Mesenchymal stem cell (in vitro differentiated cells and primary cell): ENCODE measurements around the gene KITLG.
A peak's percentile ranks its signal among the peaks of the same experiment; 100 is the strongest.

Source experiments
- DNase-seq: peaks from one replicate; pipeline ENCODE4 v3.0.0-alpha.2; 2013
- H2AFZ ChIP-seq: one replicate; pipeline ENCODE4 v1.6.1; 2013; ENCODE audit warnings: low read depth, mild to moderate bottlenecking, control low read depth, inconsistent platforms, low read length, moderate library complexity
- H2AK5ac ChIP-seq: 2 replicates; pipeline ENCODE4 v1.6.1; 2013; ENCODE audit warnings: low read length, moderate library complexity, mild to moderate bottlenecking, inconsistent platforms; ENCODE audit not compliant: severe bottlenecking
- H2BK120ac ChIP-seq: one replicate; pipeline ENCODE4 v1.6.1; 2013; ENCODE audit warnings: low read depth, mild to moderate bottlenecking, inconsistent platforms, low read length, moderate library complexity
- H2BK12ac ChIP-seq, 2 experiments: one replicate each; pipeline ENCODE4 v1.6.1; 2013; ENCODE audit warnings: inconsistent platforms in 2 of 2, low read length in 2 of 2, mild to moderate bottlenecking in 2 of 2, moderate library complexity in 2 of 2, control low read depth in 1 of 2
- H2BK15ac ChIP-seq: one replicate; pipeline ENCODE4 v1.6.1; 2013; ENCODE audit warnings: mild to moderate bottlenecking, low read depth, inconsistent platforms; ENCODE audit not compliant: poor library complexity, severe bottlenecking
- H2BK5ac ChIP-seq: 2 replicates; pipeline ENCODE4 v1.6.1; 2013; ENCODE audit warnings: low read depth, mild to moderate bottlenecking, low read length, control low read depth, inconsistent platforms; ENCODE audit not compliant: poor library complexity, severe bottlenecking
- H3K14ac ChIP-seq, 2 experiments: one replicate each; pipeline ENCODE4 v1.6.1; 2013; ENCODE audit warnings: inconsistent platforms in 2 of 2, low read length in 2 of 2, control low read depth in 1 of 2, mild to moderate bottlenecking in 1 of 2, moderate library complexity in 1 of 2
- H3K18ac ChIP-seq, 2 experiments: one replicate each; pipeline ENCODE4 v1.6.1; 2013; ENCODE audit warnings: inconsistent platforms in 2 of 2, low read length in 2 of 2, control low read depth in 1 of 2, low read depth in 1 of 2, mild to moderate bottlenecking in 1 of 2
- H3K23ac ChIP-seq, 2 experiments: one replicate each; pipeline ENCODE4 v1.6.1; 2013; ENCODE audit warnings: inconsistent platforms in 2 of 2, low read length in 2 of 2, mild to moderate bottlenecking in 2 of 2, moderate library complexity in 2 of 2, control low read depth in 1 of 2
- H3K27ac ChIP-seq: 2 replicates; pipeline ENCODE4 v1.5.1; 2013; ENCODE audit warnings: mild to moderate bottlenecking, moderate library complexity, low read length, control low read depth, inconsistent platforms; ENCODE audit not compliant: poor library complexity, severe bottlenecking
- H3K27me3 ChIP-seq, 2 experiments: 2 replicates each; pipeline versions ENCODE4 v1.6.1 to v1.7.0; 2013; ENCODE audit warnings: low read length in 2 of 2, mild to moderate bottlenecking in 2 of 2, moderate library complexity in 2 of 2, control low read depth in 1 of 2, inconsistent platforms in 1 of 2; ENCODE audit not compliant: control insufficient read depth in 1 of 2, insufficient read depth in 1 of 2
- H3K36me3 ChIP-seq, 2 experiments: 2 replicates each; pipeline versions ENCODE4 v1.6.1 to v1.7.0; 2013; ENCODE audit warnings: low read length in 2 of 2, control low read depth in 1 of 2, inconsistent platforms in 1 of 2, low read depth in 1 of 2, mild to moderate bottlenecking in 1 of 2; ENCODE audit not compliant: insufficient read depth in 2 of 2, control insufficient read depth in 1 of 2
- H3K4ac ChIP-seq, 2 experiments: one replicate each; pipeline ENCODE4 v1.6.1; 2013; ENCODE audit warnings: inconsistent platforms in 2 of 2, low read length in 2 of 2, mild to moderate bottlenecking in 2 of 2, moderate library complexity in 2 of 2, control low read depth in 1 of 2, low read depth in 1 of 2
- H3K4me1 ChIP-seq: 2 replicates; pipeline ENCODE4 v1.6.1; 2013; ENCODE audit warnings: low read depth, low read length, control low read depth; ENCODE audit not compliant: control insufficient read depth, insufficient read depth
- H3K4me2 ChIP-seq: 2 replicates; pipeline ENCODE4 v1.6.1; 2013; ENCODE audit warnings: low read length, mild to moderate bottlenecking, inconsistent platforms; ENCODE audit not compliant: poor library complexity, severe bottlenecking
- H3K4me3 ChIP-seq, 2 experiments: 2 replicates each; pipeline versions ENCODE4 v1.5.1 to v1.7.0; 2013; ENCODE audit warnings: low read length in 2 of 2, mild to moderate bottlenecking in 2 of 2, control low read depth in 1 of 2, low read depth in 1 of 2; ENCODE audit not compliant: insufficient read depth in 1 of 2
- H3K79me1 ChIP-seq: replicated peaks from 2 replicates; pipeline ENCODE4 v1.6.1; 2013; ENCODE audit warnings: mild to moderate bottlenecking, control low read depth, low read length, inconsistent platforms; ENCODE audit not compliant: poor library complexity, severe bottlenecking
- H3K9ac ChIP-seq: 2 replicates; pipeline ENCODE4 v1.7.0; 2013; ENCODE audit warnings: mild to moderate bottlenecking, low read length, moderate library complexity
- H3K9me3 ChIP-seq: 2 replicates; pipeline ENCODE4 v1.7.0; 2013; ENCODE audit warnings: mild to moderate bottlenecking, low read length; ENCODE audit not compliant: control insufficient read depth
- H4K8ac ChIP-seq: one replicate; pipeline ENCODE4 v1.6.1; 2013; ENCODE audit warnings: inconsistent platforms, mild to moderate bottlenecking, low read length, moderate library complexity
- H4K91ac ChIP-seq: one replicate; pipeline ENCODE4 v1.6.1; 2013; ENCODE audit warnings: mild to moderate bottlenecking, low read length, inconsistent platforms
- WGBS: methylation state at CpG from one replicate; pipeline ENCODE4 v1.1.7; 2013; ENCODE audit warnings: mixed read lengths; 5-methylcytosine and 5-hydroxymethylcytosine counted together

KITLG gene

DNA sequence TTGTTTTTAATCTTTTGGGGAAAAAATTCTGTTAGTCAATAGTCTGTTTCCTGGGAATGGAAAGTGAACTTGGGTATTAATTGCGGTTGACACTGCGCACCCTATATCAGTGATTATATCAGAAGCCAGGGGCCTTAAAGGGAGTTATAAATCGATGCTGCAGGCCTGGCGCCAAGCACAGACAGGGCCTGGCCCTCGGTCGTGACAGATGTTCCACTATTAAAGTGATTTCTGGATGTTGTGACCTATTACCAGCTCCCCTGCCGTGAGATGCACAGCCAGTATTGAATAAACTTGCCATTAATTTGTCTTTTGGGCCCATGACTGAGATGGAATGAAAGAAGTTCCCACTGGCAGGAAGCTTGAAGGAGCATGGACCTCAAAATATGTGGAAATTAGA is 45.1 kb upstream of the KITLG start:
- Histone ChIP-seq H3K27ac (no peak overlapping the region), H2BK12ac (no peak overlapping the region), H3K9me3 (no peaks in the 10 kb centered on the region), H3K27me3 (no peaks in the 10 kb centered on the region), H3K4me1 (no peaks in the 10 kb centered on the region), H3K9ac (peak overlapping the region; percentile 48), H2AFZ (no peak overlapping the region), H4K91ac (no peak overlapping the region), H2BK120ac (no peak overlapping the region), H3K36me3 (no peaks in the 10 kb centered on the region), H3K14ac (no peak overlapping the region), H3K4me3 (no peak overlapping the region), H2BK5ac (no peak overlapping the region), H3K18ac (no peak overlapping the region), H2BK15ac (no peak overlapping the region), H3K23ac (no peak overlapping the region), H3K4me2 (no peak overlapping the region), H3K4ac (no peak overlapping the region), H3K79me1 (no peaks in the 10 kb centered on the region), H2AK5ac (no peak overlapping the region), H4K8ac (no peak overlapping the region)
- 84% methylated on average over 7 of the region's 7 CpGs for WGBS
- DNase-seq = no peak

DNA sequence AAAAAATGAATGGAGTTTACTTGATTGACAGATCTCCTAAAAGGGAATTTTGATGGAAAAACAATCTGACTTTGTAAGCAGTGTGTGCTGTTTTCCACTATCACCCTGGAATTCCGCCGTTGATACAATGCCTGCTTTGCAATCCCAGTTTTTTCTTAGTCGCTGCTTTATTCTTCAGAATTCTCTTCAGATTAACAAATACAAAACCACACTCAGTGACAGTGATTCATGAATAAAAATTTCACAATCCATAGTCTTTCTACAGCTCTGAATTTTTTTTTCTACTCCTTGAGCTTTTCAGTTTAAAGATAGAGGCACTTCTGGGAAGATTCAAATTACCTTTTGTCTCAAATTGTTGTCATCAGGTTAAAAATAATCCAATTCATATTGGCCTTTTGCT is 44.6 kb upstream of the KITLG start:
- no peak overlapping the region for H2BK5ac ChIP-seq
- no peak overlapping the region for H4K91ac ChIP-seq
- no peaks in the 10 kb centered on the region for H3K27me3 ChIP-seq
- H3K18ac ChIP-seq = no peak overlapping the region
- no peaks in the 10 kb centered on the region for H3K36me3 ChIP-seq
- H3K4me1 ChIP-seq = no peaks in the 10 kb centered on the region
- H3K4me3 ChIP-seq = no peak overlapping the region
- no peak overlapping the region for H2BK12ac ChIP-seq
- 91% methylated on average over 3 of the region's 3 CpGs for WGBS
- H3K79me1 ChIP-seq = no peaks in the 10 kb centered on the region
- no peak overlapping the region for H2BK15ac ChIP-seq
- H3K23ac ChIP-seq = no peak overlapping the region
- H3K9ac ChIP-seq = peak overlapping the region; percentile 48
- peak; percentile 22 for DNase-seq
- H3K9me3 ChIP-seq = no peaks in the 10 kb centered on the region
- H2AFZ ChIP-seq = no peak overlapping the region
- no peak overlapping the region for H2AK5ac ChIP-seq
- no peak overlapping the region for H2BK120ac ChIP-seq
- no peak overlapping the region for H3K27ac ChIP-seq
- H3K4ac ChIP-seq = no peak overlapping the region
- H3K4me2 ChIP-seq = no peak overlapping the region
- H4K8ac ChIP-seq = no peak overlapping the region
- no peak overlapping the region for H3K14ac ChIP-seq

DNA sequence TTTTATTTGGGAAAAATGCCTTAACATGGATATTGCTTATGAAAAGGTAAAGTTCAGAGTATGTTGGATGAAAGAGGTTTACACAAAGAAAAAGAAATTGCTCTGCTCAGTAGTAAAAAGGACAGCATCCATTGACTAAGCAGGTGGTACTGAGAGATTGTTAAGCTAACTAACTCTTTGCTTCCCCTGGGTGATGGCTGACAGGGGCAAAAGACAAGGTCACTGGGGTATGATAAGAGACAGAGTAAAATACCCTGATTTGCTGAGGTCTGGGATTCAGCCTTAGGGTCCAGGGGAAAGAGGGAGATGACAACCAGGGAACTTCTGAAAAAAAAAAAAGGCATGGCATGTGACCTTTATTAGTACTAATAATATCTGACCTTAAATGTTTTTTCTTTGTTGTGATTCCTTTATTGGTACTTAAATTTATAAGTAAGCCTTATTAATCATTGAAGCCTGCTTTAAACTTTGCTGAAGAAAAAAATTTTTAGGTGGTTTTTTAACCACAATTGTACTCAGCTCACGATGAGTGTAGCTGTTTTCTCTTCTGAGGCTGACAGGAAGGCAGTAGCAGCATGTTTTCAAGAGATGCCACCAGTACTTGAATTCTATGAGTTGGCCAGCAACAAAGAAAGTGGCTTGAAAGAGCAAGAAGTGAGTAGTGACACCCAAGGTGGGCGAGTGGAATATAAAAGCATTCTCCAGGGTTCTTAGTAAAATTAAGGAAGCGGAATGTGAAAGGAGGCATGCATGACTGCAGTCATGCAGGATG is 43.7 kb upstream of the KITLG start:
- Histone ChIP-seq H2BK15ac (no peak overlapping the region), H3K9ac (no peak overlapping the region), H3K4ac (no peak overlapping the region), H2BK12ac (no peak overlapping the region), H2BK5ac (no peak overlapping the region), H3K23ac (no peak overlapping the region), H2BK120ac (no peak overlapping the region), H4K91ac (no peak overlapping the region), H3K14ac (no peak overlapping the region), H3K4me2 (no peak overlapping the region), H3K36me3 (no peaks in the 10 kb centered on the region), H3K4me3 (no peak overlapping the region), H4K8ac (no peak overlapping the region), H3K4me1 (no peaks in the 10 kb centered on the region), H3K18ac (no peak overlapping the region), H3K27me3 (no peaks in the 10 kb centered on the region), H3K79me1 (no peaks in the 10 kb centered on the region), H3K27ac (no peak overlapping the region), H2AFZ (no peak overlapping the region), H2AK5ac (no peak overlapping the region), H3K9me3 (no peaks in the 10 kb centered on the region)
- WGBS = 89% methylated on average over 3 of the region's 3 CpGs
- DNase-seq = no peak

DNA sequence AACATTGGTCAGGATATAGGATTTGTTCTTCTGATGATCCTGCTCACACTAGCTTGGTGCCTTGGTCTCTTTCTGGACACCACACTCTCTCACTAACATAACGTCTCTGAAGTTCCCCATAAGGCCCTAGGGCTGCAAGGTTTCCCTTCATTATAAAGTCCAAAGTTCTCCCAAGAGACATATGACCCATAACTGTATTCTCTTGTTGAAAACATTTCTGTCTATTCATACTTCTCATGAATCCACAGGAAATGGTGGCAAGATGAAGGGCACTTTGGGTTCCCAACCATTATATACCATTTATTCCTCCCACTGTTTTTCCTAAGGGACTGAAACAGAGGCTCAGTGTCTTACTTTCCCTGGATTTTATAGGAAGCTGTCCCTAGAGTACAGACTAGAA is 37.1 kb upstream of the KITLG start:
- H3K4me3 ChIP-seq = no peak overlapping the region
- H4K8ac ChIP-seq = no peak overlapping the region
- DNase-seq = no peak
- H2BK5ac ChIP-seq = no peak overlapping the region
- H3K18ac ChIP-seq = no peak overlapping the region
- no peaks in the 10 kb centered on the region for H3K4me1 ChIP-seq
- no peak overlapping the region for H3K23ac ChIP-seq
- no peak overlapping the region for H3K27ac ChIP-seq
- H2BK15ac ChIP-seq = no peak overlapping the region
- 81% methylated on average over 1 of the region's 1 CpG for whole genome bisulfite sequencing
- H2AK5ac ChIP-seq = no peak overlapping the region
- no peaks in the 10 kb centered on the region for H3K79me1 ChIP-seq
- H3K4me2 ChIP-seq = no peak overlapping the region
- H3K9ac ChIP-seq = no peak overlapping the region
- H3K36me3 ChIP-seq = no peaks in the 10 kb centered on the region
- no peak overlapping the region for H2BK120ac ChIP-seq
- H2AFZ ChIP-seq = no peak overlapping the region
- H3K9me3 ChIP-seq = peaks cover 7% of the 10 kb centered on the region
- no peak overlapping the region for H3K14ac ChIP-seq
- no peak overlapping the region for H3K4ac ChIP-seq
- H2BK12ac ChIP-seq = no peak overlapping the region
- no peaks in the 10 kb centered on the region for H3K27me3 ChIP-seq
- no peak overlapping the region for H4K91ac ChIP-seq
